ENCODE measurements around the gene METTL25B. TPM values are rescaled to one million over a fixed set of nuclear protein-coding genes. Genes with fewer than 3 reads are reported as not detected.

Gene METTL25B
- 10 to 100 TPM; 12.9 to 28.0 (median 17.6) TPM for total RNA-seq

GRCh38 chr1:156727926-156728598, at the start of gene METTL25B:
Gene METTL25B, plus strand, starts transcription at chr1:156728469. Its CDS starts 636 bp downstream, at chr1:156729105.
- peak; percentile 27 to 56 for TF ChIP-seq POLR2A (IDR thresholded peaks at IDR 0.05)
- TF ChIP-seq, protein P1, sequence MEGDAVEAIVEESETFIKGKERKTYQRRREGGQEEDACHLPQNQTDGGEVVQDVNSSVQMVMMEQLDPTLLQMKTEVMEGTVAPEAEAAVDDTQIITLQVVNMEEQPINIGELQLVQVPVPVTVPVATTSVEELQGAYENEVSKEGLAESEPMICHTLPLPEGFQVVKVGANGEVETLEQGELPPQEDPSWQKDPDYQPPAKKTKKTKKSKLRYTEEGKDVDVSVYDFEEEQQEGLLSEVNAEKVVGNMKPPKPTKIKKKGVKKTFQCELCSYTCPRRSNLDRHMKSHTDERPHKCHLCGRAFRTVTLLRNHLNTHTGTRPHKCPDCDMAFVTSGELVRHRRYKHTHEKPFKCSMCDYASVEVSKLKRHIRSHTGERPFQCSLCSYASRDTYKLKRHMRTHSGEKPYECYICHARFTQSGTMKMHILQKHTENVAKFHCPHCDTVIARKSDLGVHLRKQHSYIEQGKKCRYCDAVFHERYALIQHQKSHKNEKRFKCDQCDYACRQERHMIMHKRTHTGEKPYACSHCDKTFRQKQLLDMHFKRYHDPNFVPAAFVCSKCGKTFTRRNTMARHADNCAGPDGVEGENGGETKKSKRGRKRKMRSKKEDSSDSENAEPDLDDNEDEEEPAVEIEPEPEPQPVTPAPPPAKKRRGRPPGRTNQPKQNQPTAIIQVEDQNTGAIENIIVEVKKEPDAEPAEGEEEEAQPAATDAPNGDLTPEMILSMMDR (IDR thresholded peaks at IDR 0.05 in 4 of 5, conservative IDR thresholded peaks at IDR 0.05 in 1 of 5), result no peak
- peak within 1 kb of the TSS; percentile 68 to 94 (median 84) for H3K4me3 ChIP-seq
- DNase-seq, result peak; percentile 67 to 76
- in situ Hi-C loops (cut with MboI; ENCODE audit: low sequenced_read_pairs in 4 of 4), result loop anchor here in 1 of 4 donors (5.0 to 25.0 kb wide), 2 partner anchors 41 to 666 kb away; partner anchors contain the start of genes LAMTOR2, RAB25 and UBQLN4
- H3K36me3 ChIP-seq, result peaks cover 0 to 22% of the 10 kb centered on the region in 2 donors
- peaks cover 35 to 37% of the 10 kb centered on the region in 2 donors for H3K4me1 ChIP-seq
- no peaks in the 10 kb centered on the region for H3K9me3 ChIP-seq
- no peaks in the 10 kb centered on the region for H3K27me3 ChIP-seq
- intact Hi-C loops (cut with DNase I; ENCODE audit: low total_unique reads), result loop anchor here (1.0 to 10.0 kb wide), 4 partner anchors 13 to 673 kb away; partner anchors contain the start of genes HDGF, LAMTOR2, MRPL24 and PRCC
- peak; percentile 76 to 78 for ATAC-seq
- H3K27ac ChIP-seq, result peak within 1 kb of the TSS; percentile 91 to 98 (median 94)

GRCh38 chr1:156680056-156680455, 48.2 kb upstream of the METTL25B start:
- Histone ChIP-seq H3K4me1 (peaks cover 15 to 25% of the 10 kb centered on the region in 2 donors), H3K27me3 (no peaks in the 10 kb centered on the region), H3K4me3 (no peak overlapping the region), H3K9me3 (no peaks in the 10 kb centered on the region), H3K36me3 (no peaks in the 10 kb centered on the region), H3K27ac (no peak overlapping the region)
- in situ Hi-C loops (cut with MboI; ENCODE audit: low sequenced_read_pairs in 4 of 4), result loop anchor here in 2 of 4 donors (25.0 kb wide), 2 partner anchors 182 to 207 kb away; partner anchors contain the start of genes INSRR (in 1 of the 2), NTRK1 (in 1 of the 2) and PEAR1 (in 1 of the 2)
- TF ChIP-seq, protein P1 (IDR thresholded peaks at IDR 0.05 in 4 of 5, conservative IDR thresholded peaks at IDR 0.05 in 1 of 5), result no peak
- TF ChIP-seq POLR2A (IDR thresholded peaks at IDR 0.05), result no peak
- no peak for DNase-seq
- no peak for ATAC-seq
- intact Hi-C loops (cut with DNase I; ENCODE audit: low total_unique reads), result no loop called here

- intact Hi-C loops (cut with DNase I; ENCODE audit: low total_unique reads), result no loop called here
- H3K27me3 ChIP-seq, result no peaks in the 10 kb centered on the region
Measured at GRCh38 chr1:156681196-156681960, 46.9 kb upstream of the METTL25B start.

More at GRCh38 chr1:156681196-156681960, 46.9 kb upstream of the METTL25B start:
- ATAC-seq (no peak), DNase-seq (no peak)
- TF ChIP-seq, protein P1 (IDR thresholded peaks at IDR 0.05 in 4 of 5, conservative IDR thresholded peaks at IDR 0.05 in 1 of 5), result no peak
- TF ChIP-seq POLR2A (IDR thresholded peaks at IDR 0.05), result no peak
- in situ Hi-C loops (cut with MboI; ENCODE audit: low sequenced_read_pairs in 4 of 4), result loop anchor here in 2 of 4 donors (25.0 kb wide), 2 partner anchors 181 to 206 kb away; partner anchors contain the start of genes INSRR (in 1 of the 2), NTRK1 (in 1 of the 2) and PEAR1 (in 1 of the 2)
- no peak overlapping the region for H3K27ac ChIP-seq
- no peak overlapping the region for H3K4me3 ChIP-seq
- H3K36me3 ChIP-seq, result no peaks in the 10 kb centered on the region
- H3K4me1 ChIP-seq, result peaks cover 10 to 13% of the 10 kb centered on the region in 2 donors
- no peaks in the 10 kb centered on the region for H3K9me3 ChIP-seq
